WTC11 (cell line): ENCODE results near the gene M1AP. TPM values are rescaled to one million over a fixed set of nuclear protein-coding genes. Genes with fewer than 3 reads are reported as not detected.
A peak's percentile ranks its signal among the peaks of the same experiment; 100 is the strongest.

Experiments used
- ATAC-seq: fragments of 200-7000 bp; cut with Tn5 transposase; 2 replicates; pipeline ENCODE4 v1.10.0; 2021; ENCODE audit warnings: mild to moderate bottlenecking, moderate library complexity
- CTCF ChIA-PET: fragments of 300-600 bp; sonication (Branson Sonifier 250); formaldehyde crosslinking; loops from one replicate; lab custom pipeline; 2021; ENCODE audit warnings: antibody characterized with exemption; lab: Charles Lee
- POLR2A ChIA-PET: fragments of 350-600 bp; sonication (Branson Sonifier 250); formaldehyde crosslinking; loops from one replicate; lab custom pipeline; 2021; ENCODE audit warnings: antibody characterized with exemption; lab: Charles Lee
- DNase-seq: peaks from one replicate; pipeline ENCODE4 v3.0.0; 2021; ENCODE audit warnings: low spot score
- H3K27ac Mint-ChIP-seq: 2 replicates; pipeline ENCODE4 v1.8.0; 2021; ENCODE audit warnings: mixed read lengths
- H3K27me3 Mint-ChIP-seq: 2 replicates; pipeline ENCODE4 v1.8.0; 2021; ENCODE audit warnings: low read depth, mild to moderate bottlenecking, moderate library complexity, mixed read lengths
- H3K36me3 Mint-ChIP-seq: 2 replicates; pipeline ENCODE4 v1.8.0; 2021; ENCODE audit warnings: mixed read lengths
- H3K4me1 Mint-ChIP-seq: 2 replicates; pipeline ENCODE4 v1.8.0; 2022; ENCODE audit warnings: mixed read lengths
- H3K4me3 Mint-ChIP-seq: 2 replicates; pipeline ENCODE4 v1.8.0; 2021; ENCODE audit warnings: mild to moderate bottlenecking, moderate library complexity, mixed read lengths
- H3K9me3 Mint-ChIP-seq: 2 replicates; pipeline ENCODE4 v1.8.0; 2021; ENCODE audit warnings: mixed read lengths
- ATF1 ChIP-seq: sonication (generic); formaldehyde crosslinking; IDR thresholded peaks from 2 replicates; pipeline ENCODE4 v1.8.1; 2023; ENCODE audit warnings: mild to moderate bottlenecking, moderate library complexity, missing genetic modification reagents
- ATF2 ChIP-seq: sonication (generic); formaldehyde crosslinking; IDR thresholded peaks from 2 replicates; pipeline ENCODE4 v1.8.1; 2022; ENCODE audit warnings: low read depth, missing genetic modification reagents, borderline replicate concordance
- E2F1 ChIP-seq: sonication (generic); formaldehyde crosslinking; IDR thresholded peaks from 2 replicates; pipeline ENCODE4 v1.8.0; 2022; ENCODE audit warnings: mild to moderate bottlenecking, missing genetic modification reagents
- E2F5 ChIP-seq: sonication (generic); formaldehyde crosslinking; IDR thresholded peaks from 2 replicates; pipeline ENCODE4 v1.8.1; 2022; ENCODE audit warnings: mild to moderate bottlenecking, moderate library complexity, missing genetic modification reagents
- ESRRA ChIP-seq: sonication (generic); formaldehyde crosslinking; IDR thresholded peaks from 2 replicates; pipeline ENCODE4 v1.8.1; 2022; ENCODE audit warnings: mild to moderate bottlenecking, missing genetic modification reagents, borderline replicate concordance
- ETV6 ChIP-seq: sonication (generic); formaldehyde crosslinking; IDR thresholded peaks from 2 replicates; pipeline ENCODE4 v1.8.1; 2022; ENCODE audit warnings: mild to moderate bottlenecking, missing genetic modification reagents
- FOXJ3 ChIP-seq: sonication (generic); formaldehyde crosslinking; IDR thresholded peaks from 2 replicates; pipeline ENCODE4 v1.9.0; 2021; ENCODE audit warnings: missing genetic modification reagents, mild to moderate bottlenecking, borderline replicate concordance
- FOXP1 ChIP-seq: sonication (generic); formaldehyde crosslinking; IDR thresholded peaks from 2 replicates; pipeline ENCODE4 v1.8.0; 2022; ENCODE audit warnings: missing genetic modification reagents, mild to moderate bottlenecking, moderate library complexity, borderline replicate concordance
- GRHL2 ChIP-seq: fragments of 250-450 bp; sonication (Bioruptor Pico); IDR thresholded peaks from 2 replicates; pipeline ENCODE4 v1.8.0; 2022; ENCODE audit warnings: mild to moderate bottlenecking, moderate library complexity; ENCODE audit not compliant: insufficient replicate concordance, severe bottlenecking
- HMGA2 ChIP-seq: fragments of 250-450 bp; sonication (Bioruptor Pico); IDR thresholded peaks from 2 replicates; pipeline ENCODE4 v1.4.0; 2021; ENCODE audit warnings: mild to moderate bottlenecking, moderate library complexity
- JAZF1 ChIP-seq: fragments of 250-450 bp; sonication (Bioruptor Pico); IDR thresholded peaks from 2 replicates; pipeline ENCODE4 v1.9.0; 2021; ENCODE audit warnings: moderate library complexity, mild to moderate bottlenecking, inconsistent platforms
- NR1H2 ChIP-seq: sonication (generic); formaldehyde crosslinking; IDR thresholded peaks from 2 replicates; pipeline ENCODE4 v1.9.0; 2021; ENCODE audit warnings: mild to moderate bottlenecking, moderate library complexity, missing genetic modification reagents
- RELA ChIP-seq: sonication (generic); formaldehyde crosslinking; IDR thresholded peaks from 2 replicates; pipeline ENCODE4 v1.8.1; 2022; ENCODE audit warnings: missing genetic modification reagents, mild to moderate bottlenecking, borderline replicate concordance
- TEAD1 ChIP-seq: sonication (generic); formaldehyde crosslinking; IDR thresholded peaks from 2 replicates; pipeline ENCODE4 v1.8.0; 2022; ENCODE audit warnings: mild to moderate bottlenecking, missing genetic modification reagents
- ZNF512 ChIP-seq: sonication (generic); formaldehyde crosslinking; IDR thresholded peaks from 2 replicates; pipeline ENCODE4 v1.8.1; 2022; ENCODE audit warnings: missing genetic modification reagents, borderline replicate concordance
- ZNF671 ChIP-seq: fragments of 250-450 bp; sonication (Bioruptor Pico); IDR thresholded peaks from 2 replicates; pipeline ENCODE4 v1.8.0; 2021; ENCODE audit warnings: mild to moderate bottlenecking
- total RNA-seq: library from RNA; stranded (reverse); gene quantifications from 3 replicates; pipeline ENCODE4 v1.2.3, GENCODE V29; 2021
- TF ChIP-seq, protein P1 (sequence below): fragments of 250-450 bp; sonication (Bioruptor Pico); IDR thresholded peaks from 2 replicates; pipeline ENCODE4 v1.9.0; 2021; ENCODE audit warnings: mild to moderate bottlenecking
- TF ChIP-seq, protein P2 (sequence below): sonication (generic); formaldehyde crosslinking; IDR thresholded peaks from 2 replicates; pipeline ENCODE4 v1.8.0; 2022; ENCODE audit warnings: mild to moderate bottlenecking, missing genetic modification reagents

M1AP gene
- total RNA-seq, 1 experiment from 2014 or later, result 5.9 TPM

DNA sequence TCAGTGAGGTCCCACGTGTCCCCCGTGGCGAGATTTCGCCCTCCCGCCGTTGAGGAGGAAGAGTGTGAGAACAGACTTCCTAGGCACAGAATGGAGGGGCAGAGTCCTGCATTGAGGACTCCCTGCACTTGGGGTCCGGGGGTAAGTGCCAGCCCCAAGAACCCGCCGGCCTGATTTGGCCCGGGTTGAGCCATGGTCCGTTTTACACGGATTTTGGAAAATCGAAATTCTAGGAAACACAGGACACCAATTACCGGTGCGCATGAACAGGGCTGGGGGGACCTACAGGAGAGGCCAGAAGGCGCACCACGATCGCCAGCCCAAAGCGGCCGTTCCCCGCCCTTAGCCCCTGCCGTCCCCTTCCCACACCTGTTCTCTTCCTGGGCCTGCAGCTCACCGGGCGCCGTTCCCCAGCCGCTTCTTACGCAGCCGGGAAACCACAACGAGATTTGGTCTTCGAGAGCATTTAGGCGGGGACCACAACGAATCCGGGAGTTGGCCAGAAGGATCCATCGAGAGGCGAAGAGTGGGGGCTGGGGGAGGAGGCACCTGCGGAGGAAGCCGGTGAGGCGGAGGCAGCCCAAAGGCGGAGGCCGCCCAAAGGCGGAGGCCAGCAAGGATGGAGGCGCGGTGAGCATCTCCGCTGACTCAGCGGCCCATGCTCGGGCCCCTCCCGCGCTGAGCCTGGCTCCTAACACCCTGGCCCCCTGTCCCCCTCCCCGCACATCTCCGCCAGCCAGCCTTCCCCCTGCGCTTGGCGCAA, 134.3 kb downstream of the M1AP start:
- peaks cover 16% of the 10 kb centered on the region for H3K4me1 Mint-ChIP-seq
- ATAC-seq (peak; percentile 9), DNase-seq (peak; percentile 39)
- peaks cover 8% of the 10 kb centered on the region for H3K9me3 Mint-ChIP-seq
- peaks cover 99% of the 10 kb centered on the region for H3K27me3 Mint-ChIP-seq
- POLR2A ChIA-PET, result interaction anchor here (0.9 to 1.3 kb wide), 2 partner anchors 39 to 74 kb away, joined by 3 to 4 read pairs; no protein-coding TSS in a partner anchor
- no peak overlapping the region for H3K27ac Mint-ChIP-seq
- no peak for TF ChIP-seq JAZF1 (CRISPR knock-in tag)
- TF ChIP-seq ZNF512, result 0 out of 2 replicates have a peak, but pooled peaks have one; percentile 33
- H3K36me3 Mint-ChIP-seq, result peaks cover 9% of the 10 kb centered on the region
- CTCF ChIA-PET, result interaction anchor here (0.6 to 2.3 kb wide), 3 partner anchors 10 to 393 kb away, joined by 4 to 8 read pairs (median 6); partner anchors contain the start of genes CCDC142 and TTC31
- peak overlapping the region; percentile 65 for H3K4me3 Mint-ChIP-seq

- peaks cover 99% of the 10 kb centered on the region for H3K27me3 Mint-ChIP-seq
- DNase-seq, result no peak
Observed at GRCh38 chr2:74512744-74513604, 135.2 kb downstream of the M1AP start.

More at GRCh38 chr2:74512744-74513604, 135.2 kb downstream of the M1AP start:
- H3K27ac Mint-ChIP-seq, result no peak overlapping the region
- POLR2A ChIA-PET, result interaction anchor here (0.9 kb wide), 1 partner anchor 40 kb away, joined by 3 read pairs; no protein-coding TSS in a partner anchor
- H3K36me3 Mint-ChIP-seq, result peaks cover 9% of the 10 kb centered on the region
- H3K4me3 Mint-ChIP-seq, result peak overlapping the region; percentile 65
- no peak for ATAC-seq
- H3K9me3 Mint-ChIP-seq, result peaks cover 8% of the 10 kb centered on the region
- TF ChIP-seq NR1H2 (CRISPR knock-in tag) (no peak), FOXP1 (CRISPR knock-in tag) (no peak), RELA (CRISPR knock-in tag) (no peak), ESRRA (CRISPR knock-in tag) (no peak), E2F1 (CRISPR knock-in tag) (no peak), E2F5 (CRISPR knock-in tag) (no peak), ATF2 (CRISPR knock-in tag) (no peak), ZNF671 (CRISPR knock-in tag) (no peak), GRHL2 (CRISPR knock-in tag) (no peak), ETV6 (CRISPR knock-in tag) (no peak), FOXJ3 (no peak), HMGA2 (CRISPR knock-in tag) (no peak), TEAD1 (CRISPR knock-in tag) (no peak), ATF1 (CRISPR knock-in tag) (no peak), ZNF512 (no peak)
- TF ChIP-seq, protein P1, sequence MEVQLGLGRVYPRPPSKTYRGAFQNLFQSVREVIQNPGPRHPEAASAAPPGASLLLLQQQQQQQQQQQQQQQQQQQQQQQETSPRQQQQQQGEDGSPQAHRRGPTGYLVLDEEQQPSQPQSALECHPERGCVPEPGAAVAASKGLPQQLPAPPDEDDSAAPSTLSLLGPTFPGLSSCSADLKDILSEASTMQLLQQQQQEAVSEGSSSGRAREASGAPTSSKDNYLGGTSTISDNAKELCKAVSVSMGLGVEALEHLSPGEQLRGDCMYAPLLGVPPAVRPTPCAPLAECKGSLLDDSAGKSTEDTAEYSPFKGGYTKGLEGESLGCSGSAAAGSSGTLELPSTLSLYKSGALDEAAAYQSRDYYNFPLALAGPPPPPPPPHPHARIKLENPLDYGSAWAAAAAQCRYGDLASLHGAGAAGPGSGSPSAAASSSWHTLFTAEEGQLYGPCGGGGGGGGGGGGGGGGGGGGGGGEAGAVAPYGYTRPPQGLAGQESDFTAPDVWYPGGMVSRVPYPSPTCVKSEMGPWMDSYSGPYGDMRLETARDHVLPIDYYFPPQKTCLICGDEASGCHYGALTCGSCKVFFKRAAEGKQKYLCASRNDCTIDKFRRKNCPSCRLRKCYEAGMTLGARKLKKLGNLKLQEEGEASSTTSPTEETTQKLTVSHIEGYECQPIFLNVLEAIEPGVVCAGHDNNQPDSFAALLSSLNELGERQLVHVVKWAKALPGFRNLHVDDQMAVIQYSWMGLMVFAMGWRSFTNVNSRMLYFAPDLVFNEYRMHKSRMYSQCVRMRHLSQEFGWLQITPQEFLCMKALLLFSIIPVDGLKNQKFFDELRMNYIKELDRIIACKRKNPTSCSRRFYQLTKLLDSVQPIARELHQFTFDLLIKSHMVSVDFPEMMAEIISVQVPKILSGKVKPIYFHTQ (CRISPR knock-in tag), result no peak
- TF ChIP-seq, protein P2, sequence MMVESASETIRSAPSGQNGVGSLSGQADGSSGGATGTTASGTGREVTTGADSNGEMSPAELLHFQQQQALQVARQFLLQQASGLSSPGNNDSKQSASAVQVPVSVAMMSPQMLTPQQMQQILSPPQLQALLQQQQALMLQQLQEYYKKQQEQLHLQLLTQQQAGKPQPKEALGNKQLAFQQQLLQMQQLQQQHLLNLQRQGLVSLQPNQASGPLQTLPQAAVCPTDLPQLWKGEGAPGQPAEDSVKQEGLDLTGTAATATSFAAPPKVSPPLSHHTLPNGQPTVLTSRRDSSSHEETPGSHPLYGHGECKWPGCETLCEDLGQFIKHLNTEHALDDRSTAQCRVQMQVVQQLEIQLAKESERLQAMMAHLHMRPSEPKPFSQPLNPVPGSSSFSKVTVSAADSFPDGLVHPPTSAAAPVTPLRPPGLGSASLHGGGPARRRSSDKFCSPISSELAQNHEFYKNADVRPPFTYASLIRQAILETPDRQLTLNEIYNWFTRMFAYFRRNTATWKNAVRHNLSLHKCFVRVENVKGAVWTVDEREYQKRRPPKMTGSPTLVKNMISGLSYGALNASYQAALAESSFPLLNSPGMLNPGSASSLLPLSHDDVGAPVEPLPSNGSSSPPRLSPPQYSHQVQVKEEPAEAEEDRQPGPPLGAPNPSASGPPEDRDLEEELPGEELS (CRISPR knock-in tag), result no peak
- TF ChIP-seq, all 79 proteins: peak for 0
- CTCF ChIA-PET, result interaction anchor here (1.2 to 2.3 kb wide), 2 partner anchors 9 to 30 kb away, joined by 6 to 8 read pairs; partner anchors contain the start of genes CCDC142 and TTC31
- peaks cover 23% of the 10 kb centered on the region for H3K4me1 Mint-ChIP-seq
